GM12865 (cell line): ENCODE data around the gene KIF3B.

Experiments used
- DNase-seq: peaks from one replicate; pipeline ENCODE4 v3.0.0; 2010; ENCODE audit warnings: low read depth
- H3K4me3 ChIP-seq: 2 replicates; pipeline ENCODE4 v1.5.1; 2011; ENCODE audit warnings: mild to moderate bottlenecking, low read depth, low read length, control low read depth
- TF ChIP-seq, protein P1 (sequence below): IDR thresholded peaks from 2 replicates; pipeline ENCODE4 v1.5.1; 2011; ENCODE audit warnings: low read length, control low read depth, low read depth, inconsistent platforms; ENCODE audit not compliant: insufficient read depth; ENCODE audit errors: missing control alignments

Gene KIF3B

DNA sequence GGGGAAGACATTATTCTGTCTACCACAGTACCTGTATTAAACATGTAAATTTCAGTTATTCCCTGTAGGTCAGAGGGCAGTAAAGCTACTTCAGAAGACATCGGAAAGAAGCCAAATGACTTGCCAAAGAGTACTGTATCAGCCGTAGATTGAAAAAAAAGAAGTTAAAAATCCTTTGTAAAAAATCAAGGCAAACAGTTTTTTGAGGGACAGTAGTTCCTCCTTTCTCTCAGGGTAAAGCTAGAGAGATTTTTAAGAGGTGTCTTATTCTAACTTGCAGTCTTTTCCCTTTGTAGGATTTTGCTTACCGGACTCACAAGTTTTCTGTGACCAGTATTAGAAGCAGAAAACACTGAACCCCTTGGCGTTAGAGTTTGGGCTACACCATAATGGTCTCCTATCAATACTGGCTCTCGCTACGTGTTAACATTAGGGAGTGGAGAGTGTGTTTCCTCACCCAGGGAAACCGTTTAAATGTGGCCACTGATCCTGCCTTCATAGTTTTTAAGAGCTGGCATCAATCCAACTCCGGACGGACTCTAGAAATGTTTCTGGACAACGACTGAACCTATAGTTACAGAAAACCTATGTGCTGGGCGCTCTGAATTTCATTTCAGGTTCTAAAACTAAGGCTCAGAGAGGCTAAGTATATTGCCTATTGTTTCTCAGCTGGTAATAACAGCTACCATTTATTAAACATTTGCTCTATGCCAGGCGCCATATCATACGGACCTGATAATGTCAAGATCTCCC, 79.3 kb downstream of the KIF3B start:
- H3K4me3 ChIP-seq, result peak overlapping the region; percentile 72
- TF ChIP-seq, protein P1, sequence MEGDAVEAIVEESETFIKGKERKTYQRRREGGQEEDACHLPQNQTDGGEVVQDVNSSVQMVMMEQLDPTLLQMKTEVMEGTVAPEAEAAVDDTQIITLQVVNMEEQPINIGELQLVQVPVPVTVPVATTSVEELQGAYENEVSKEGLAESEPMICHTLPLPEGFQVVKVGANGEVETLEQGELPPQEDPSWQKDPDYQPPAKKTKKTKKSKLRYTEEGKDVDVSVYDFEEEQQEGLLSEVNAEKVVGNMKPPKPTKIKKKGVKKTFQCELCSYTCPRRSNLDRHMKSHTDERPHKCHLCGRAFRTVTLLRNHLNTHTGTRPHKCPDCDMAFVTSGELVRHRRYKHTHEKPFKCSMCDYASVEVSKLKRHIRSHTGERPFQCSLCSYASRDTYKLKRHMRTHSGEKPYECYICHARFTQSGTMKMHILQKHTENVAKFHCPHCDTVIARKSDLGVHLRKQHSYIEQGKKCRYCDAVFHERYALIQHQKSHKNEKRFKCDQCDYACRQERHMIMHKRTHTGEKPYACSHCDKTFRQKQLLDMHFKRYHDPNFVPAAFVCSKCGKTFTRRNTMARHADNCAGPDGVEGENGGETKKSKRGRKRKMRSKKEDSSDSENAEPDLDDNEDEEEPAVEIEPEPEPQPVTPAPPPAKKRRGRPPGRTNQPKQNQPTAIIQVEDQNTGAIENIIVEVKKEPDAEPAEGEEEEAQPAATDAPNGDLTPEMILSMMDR, result no peak
- no peak for DNase-seq

DNA sequence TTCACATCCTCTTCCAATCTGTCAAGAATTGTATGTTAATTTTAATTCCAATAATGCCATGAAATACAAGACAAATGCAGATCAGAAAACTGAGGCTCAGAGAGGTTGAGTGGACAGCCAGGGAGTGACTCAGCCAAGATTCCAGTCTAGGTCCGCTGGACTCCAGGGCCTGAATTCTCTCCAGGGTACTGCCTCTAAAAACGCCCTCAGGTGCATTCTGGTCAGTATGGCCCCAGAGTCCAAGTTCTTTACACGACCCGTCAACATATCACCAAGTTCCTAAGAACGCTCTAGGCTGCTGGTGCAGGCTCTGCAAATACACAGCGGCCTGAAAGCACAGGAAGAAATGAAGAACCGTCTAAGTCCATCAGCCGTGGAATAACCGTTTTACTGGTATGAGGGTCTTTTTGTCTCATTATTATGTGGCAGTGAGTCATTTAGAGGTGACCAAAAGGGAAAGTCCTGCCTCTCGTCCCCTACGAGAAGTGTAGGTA, 80.0 kb downstream of the KIF3B start:
- TF ChIP-seq, protein P1, result no peak
- H3K4me3 ChIP-seq, result peak overlapping the region; percentile 72
- DNase-seq, result no peak

DNA sequence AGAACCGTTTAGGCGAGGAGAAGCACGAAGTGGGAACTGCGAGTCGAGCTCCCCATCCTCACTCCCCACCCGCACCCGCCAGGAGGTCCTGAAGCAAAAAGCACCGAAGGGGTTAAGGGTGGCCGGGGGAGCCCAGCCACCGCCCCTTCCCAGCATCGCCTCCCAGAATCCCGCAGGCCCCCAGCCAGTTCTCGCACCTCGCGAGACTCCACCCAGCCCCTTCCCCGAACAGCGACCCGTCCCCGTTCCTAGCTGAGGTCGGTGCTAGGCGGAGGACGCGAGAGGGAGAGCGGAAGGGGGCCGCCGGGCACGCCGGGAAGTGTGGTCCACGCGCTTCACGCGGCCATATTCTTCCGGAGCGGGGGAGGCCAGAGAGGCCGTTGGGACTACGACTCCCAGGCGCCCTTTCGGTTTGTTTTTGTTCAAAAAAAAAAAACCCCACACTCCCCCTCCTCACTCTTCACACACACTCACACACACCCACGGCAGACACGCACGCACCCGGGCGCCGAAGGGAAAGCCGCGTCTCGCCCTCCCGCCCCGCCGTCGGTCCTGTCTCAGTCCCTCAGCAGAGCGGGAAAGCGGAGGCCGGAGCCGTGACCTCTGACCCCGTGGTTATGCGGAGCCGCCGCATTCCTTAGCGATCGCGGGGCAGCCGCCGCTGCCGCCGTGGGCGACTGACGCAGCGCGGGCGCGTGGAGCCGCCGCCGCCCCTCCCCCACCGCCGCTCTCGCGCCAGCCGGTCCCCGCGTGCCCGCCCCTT, 80.6 kb downstream of the KIF3B start, which contains the start of gene ASXL1:
TSS of gene ASXL1 (plus strand) at position 463 of the 763 bp plus-strand sequence. CDS start 445 bp downstream, outside the sequence.
- TF ChIP-seq, protein P1, result no peak
- H3K4me3 ChIP-seq, result peak within 1 kb of the TSS; percentile 93
- peak; percentile 98 for DNase-seq

DNA sequence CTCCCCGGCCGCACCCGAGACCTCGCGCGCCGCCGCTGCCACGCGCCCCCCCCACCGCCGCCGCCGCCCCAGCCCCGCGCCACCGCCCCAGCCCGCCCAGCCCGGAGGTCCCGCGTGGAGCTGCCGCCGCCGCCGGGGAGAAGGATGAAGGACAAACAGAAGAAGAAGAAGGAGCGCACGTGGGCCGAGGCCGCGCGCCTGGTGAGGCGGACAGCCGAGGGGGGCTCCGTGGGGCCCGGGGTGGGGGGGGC, 81.1 kb downstream of the KIF3B start:
- TF ChIP-seq, protein P1, result no peak
- no peak for DNase-seq
- H3K4me3 ChIP-seq, result peak overlapping the region; percentile 93

DNA sequence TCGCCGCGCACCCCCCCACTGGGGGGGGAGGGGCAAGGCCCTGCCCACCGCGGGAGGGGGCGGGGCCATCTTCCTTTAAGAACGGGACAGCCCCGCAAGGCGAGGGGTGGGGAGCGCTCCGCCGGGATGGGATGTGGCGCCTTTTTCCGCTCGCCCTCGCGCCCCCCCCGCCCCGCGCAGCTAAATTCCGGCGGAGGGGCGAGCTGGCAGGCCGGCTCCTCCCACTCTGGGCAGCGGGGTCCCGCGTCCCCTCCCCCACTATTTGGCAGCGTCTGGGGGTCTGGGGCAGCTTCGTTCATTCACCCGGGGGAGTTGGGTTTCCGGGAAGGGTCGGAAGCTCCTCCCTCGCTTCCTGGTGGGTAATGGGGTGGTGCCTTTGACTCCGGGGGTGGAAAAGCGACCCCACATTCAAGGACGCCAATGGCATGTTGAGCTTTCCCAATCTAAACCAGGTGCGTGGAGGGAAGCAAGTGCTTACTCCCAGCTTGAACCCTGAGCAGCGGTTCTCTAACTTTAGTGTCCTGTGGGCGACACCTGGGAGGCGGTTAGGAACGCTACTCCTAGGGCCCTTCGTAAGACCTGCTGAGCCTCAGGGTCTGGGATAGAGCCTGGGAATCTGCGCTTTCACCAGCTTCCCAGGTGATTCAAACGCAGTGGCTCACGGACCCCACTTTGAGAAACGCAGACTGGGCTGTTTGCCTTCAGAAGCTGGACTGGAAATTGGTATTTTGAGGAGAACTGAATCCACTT, 81.6 kb downstream of the KIF3B start:
- TF ChIP-seq, protein P1, result no peak
- peak overlapping the region; percentile 93 for H3K4me3 ChIP-seq
- DNase-seq, result peak; percentile 81

DNA sequence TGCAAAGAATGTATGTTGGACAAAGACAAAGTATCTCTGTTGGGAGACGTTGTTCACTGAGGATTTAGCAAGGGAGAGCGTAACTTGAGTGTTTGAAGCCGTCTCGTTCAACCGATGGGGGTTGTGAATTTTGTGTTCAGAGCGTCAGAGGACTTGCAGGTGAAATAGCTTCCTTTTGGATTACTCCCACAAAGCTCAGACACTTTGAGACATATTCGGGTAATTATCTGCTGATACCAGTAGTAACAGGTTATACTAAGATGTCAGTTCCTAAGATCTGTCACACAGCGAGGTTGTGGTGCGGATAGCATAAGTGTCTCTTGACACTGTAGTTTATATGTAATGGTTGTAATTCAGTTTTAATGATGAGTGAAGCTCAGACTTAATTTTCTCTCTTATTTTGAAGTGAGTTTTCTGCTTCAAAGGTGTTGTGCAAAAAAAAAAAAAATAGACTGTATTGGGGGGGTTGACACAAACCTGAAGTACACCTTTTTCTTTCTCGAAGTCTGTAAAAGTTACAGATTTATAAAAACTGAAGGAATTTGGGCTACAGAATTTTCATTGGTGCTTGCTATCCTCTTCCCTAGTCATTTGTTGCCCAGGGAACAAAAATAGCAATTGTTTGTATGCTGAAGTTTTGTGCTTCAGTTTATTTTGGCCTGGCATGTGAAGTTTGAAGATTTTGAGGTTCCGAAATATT, 82.3 kb downstream of the KIF3B start:
- peak overlapping the region; percentile 93 for H3K4me3 ChIP-seq
- peak; percentile 40 for DNase-seq
- TF ChIP-seq, protein P1, result no peak
